ENCODE data around the gene CFAP99.

CFAP99 gene

DNA sequence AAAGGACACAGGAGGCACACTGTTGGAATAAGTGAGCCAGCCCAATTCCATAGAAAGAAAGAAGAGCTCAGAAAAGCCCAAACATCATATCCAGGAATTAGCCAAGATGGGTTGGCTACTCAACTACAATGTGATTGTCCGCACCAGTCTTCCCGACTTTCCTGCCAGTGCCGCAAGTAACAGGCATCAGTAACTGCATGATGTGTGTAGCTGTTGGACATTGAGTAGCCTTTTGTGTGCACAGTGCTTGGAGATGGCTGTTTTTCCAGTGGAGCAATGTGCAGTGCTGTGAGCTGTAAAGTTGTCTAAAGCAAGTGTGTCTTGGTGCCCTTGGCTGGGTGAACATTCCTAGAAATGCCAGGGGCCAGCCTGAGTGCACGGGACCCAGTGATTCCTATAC lies 88.5 kb downstream of the CFAP99 start:
- TF ChIP-seq, protein P1, sequence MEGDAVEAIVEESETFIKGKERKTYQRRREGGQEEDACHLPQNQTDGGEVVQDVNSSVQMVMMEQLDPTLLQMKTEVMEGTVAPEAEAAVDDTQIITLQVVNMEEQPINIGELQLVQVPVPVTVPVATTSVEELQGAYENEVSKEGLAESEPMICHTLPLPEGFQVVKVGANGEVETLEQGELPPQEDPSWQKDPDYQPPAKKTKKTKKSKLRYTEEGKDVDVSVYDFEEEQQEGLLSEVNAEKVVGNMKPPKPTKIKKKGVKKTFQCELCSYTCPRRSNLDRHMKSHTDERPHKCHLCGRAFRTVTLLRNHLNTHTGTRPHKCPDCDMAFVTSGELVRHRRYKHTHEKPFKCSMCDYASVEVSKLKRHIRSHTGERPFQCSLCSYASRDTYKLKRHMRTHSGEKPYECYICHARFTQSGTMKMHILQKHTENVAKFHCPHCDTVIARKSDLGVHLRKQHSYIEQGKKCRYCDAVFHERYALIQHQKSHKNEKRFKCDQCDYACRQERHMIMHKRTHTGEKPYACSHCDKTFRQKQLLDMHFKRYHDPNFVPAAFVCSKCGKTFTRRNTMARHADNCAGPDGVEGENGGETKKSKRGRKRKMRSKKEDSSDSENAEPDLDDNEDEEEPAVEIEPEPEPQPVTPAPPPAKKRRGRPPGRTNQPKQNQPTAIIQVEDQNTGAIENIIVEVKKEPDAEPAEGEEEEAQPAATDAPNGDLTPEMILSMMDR (conservative IDR thresholded peaks at IDR 0.05; ENCODE audit: control insufficient read depth, insufficient read depth, low read depth, low read length) = no peak
- H3K4me3 ChIP-seq (ENCODE audit: control insufficient read depth, low read depth, low read length) = no peak overlapping the region
- no peak for DNase-seq (ENCODE audit: low read depth)

GRCh38 chr4:2507855-2508254 lies 89.1 kb downstream of the CFAP99 start:
- TF ChIP-seq, protein P1 (conservative IDR thresholded peaks at IDR 0.05; ENCODE audit: control insufficient read depth, insufficient read depth, low read depth, low read length) = no peak
- no peak for DNase-seq (ENCODE audit: low read depth)
- no peak overlapping the region for H3K4me3 ChIP-seq (ENCODE audit: control insufficient read depth, low read depth, low read length)

DNA sequence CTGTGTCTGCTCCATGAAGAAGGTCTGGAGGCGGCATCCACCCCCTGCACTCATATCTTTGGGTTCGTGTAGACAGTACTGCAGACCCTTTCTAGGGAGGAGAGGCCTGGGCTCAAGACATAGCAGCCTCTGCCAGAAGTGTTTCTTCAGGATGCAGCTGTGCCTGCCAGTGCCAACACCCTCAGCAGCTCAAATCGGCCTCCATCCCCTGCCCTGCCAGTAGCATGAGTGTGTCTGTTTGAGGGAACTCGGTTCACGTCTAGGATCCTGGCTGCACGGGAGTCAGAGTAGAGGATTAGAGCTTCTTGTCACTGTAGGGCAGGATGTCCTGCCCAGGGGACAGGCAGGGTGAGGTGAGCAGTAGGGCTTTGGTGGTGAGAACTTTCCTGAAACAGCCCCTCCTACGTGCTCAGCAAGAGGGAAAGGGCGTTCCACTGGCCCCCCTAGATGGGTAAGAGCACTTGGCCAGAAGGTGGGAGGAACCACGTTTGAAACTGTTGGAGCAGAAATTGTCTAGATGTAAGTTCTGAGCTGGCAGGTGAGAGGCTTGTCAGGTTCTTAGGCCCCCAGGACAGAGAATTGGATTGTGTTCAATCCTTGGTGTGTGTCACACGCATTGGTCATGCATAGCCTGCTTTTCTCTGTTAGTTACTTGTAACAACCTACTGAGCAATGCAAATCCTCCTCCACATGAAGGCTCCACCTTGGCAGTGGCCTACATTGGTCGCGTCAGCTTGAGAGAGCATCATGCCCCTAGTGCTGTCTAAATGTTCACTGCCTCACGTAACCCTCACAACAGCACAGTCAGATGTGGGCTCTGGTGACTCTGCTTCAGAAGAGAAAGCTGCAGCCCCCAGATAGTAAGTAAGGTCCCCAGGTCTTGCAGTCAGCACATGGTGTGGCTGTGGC lies 91.8 kb downstream of the CFAP99 start:
- TF ChIP-seq, protein P1 (conservative IDR thresholded peaks at IDR 0.05; ENCODE audit: control insufficient read depth, insufficient read depth, low read depth, low read length) = no peak
- H3K4me3 ChIP-seq (ENCODE audit: control insufficient read depth, low read depth, low read length) = no peak overlapping the region
- no peak for DNase-seq (ENCODE audit: low read depth)

- DNase-seq (ENCODE audit: low read depth) = no peak
Observed at GRCh38 chr4:2511645-2512131, 92.9 kb downstream of the CFAP99 start.

More at GRCh38 chr4:2511645-2512131, 92.9 kb downstream of the CFAP99 start:
- TF ChIP-seq, protein P1 (conservative IDR thresholded peaks at IDR 0.05; ENCODE audit: control insufficient read depth, insufficient read depth, low read depth, low read length) = no peak
- H3K4me3 ChIP-seq (ENCODE audit: control insufficient read depth, low read depth, low read length) = no peak overlapping the region

Measured in fibroblast of mammary gland (primary cell).